SU-DHL-6 (cell line): ENCODE results near the gene ZNF507.

ENCODE experiments used
- CTCF ChIP-seq: fragments of 200-600 bp; sonication (generic); IDR thresholded peaks from one replicate; pipeline ENCODE4 v1.5.1; 2017; ENCODE audit warnings: antibody characterized with exemption, mild to moderate bottlenecking, low read length, moderate library complexity; ENCODE audit not compliant: insufficient read depth, poor library complexity, severe bottlenecking
- EZH2phosphoT487 ChIP-seq: fragments of 200-600 bp; sonication (generic), shearing (Covaris generic); conservative IDR thresholded peaks from 2 replicates; pipeline ENCODE4 v1.6.1; 2018; ENCODE audit warnings: mild to moderate bottlenecking, antibody characterized with exemption, low read length, moderate library complexity, mixed read lengths

- TF ChIP-seq CTCF (no peak), EZH2phosphoT487 (no peak)
These were observed 18.6 kb downstream of the ZNF507 start for GRCh38 chr19:32364040-32364439.
